Measurements from ENCODE around the gene ADD3.
"Not testable (repeated sequence)": the region's sequence is repeated elsewhere in the genome, so short reads cannot be mapped to it uniquely, and the experiment has no call there.

Gene ADD3

GRCh38 chr10:110107430-110107829 is 99.6 kb downstream of the ADD3 start:
- no peak for DNase-seq (ENCODE audit: low read depth, low spot score)

GRCh38 chr10:110107887-110108286 is 100.1 kb downstream of the ADD3 start:
- no peak for DNase-seq (ENCODE audit: low read depth, low spot score)

- no peak for DNase-seq (ENCODE audit: low read depth, low spot score)
Observed at GRCh38 chr10:110109511-110109910, 101.7 kb downstream of the ADD3 start.

- DNase-seq (ENCODE audit: low read depth, low spot score), result no peak
Observed at GRCh38 chr10:110110338-110110737, 102.6 kb downstream of the ADD3 start.

- no peak for DNase-seq (ENCODE audit: low read depth, low spot score)
Observed at GRCh38 chr10:110113670-110114337, 106.0 kb downstream of the ADD3 start.

- DNase-seq (ENCODE audit: low read depth, low spot score), result not testable (repeated sequence)
Observed at GRCh38 chr10:110114668-110115067, 106.9 kb downstream of the ADD3 start.

GRCh38 chr10:110115784-110116520 is 108.2 kb downstream of the ADD3 start:
- no peak for DNase-seq (ENCODE audit: low read depth, low spot score)

GRCh38 chr10:110118891-110119621 is 111.3 kb downstream of the ADD3 start:
- no peak for DNase-seq (ENCODE audit: low read depth, low spot score)

GRCh38 chr10:110123594-110123993 is 115.8 kb downstream of the ADD3 start:
- no peak for DNase-seq (ENCODE audit: low read depth, low spot score)

GRCh38 chr10:110129490-110129889 is 121.7 kb downstream of the ADD3 start:
- DNase-seq (ENCODE audit: low read depth, low spot score), result no peak

- DNase-seq (ENCODE audit: low read depth, low spot score), result no peak
Observed at GRCh38 chr10:110134917-110135316, 127.1 kb downstream of the ADD3 start.

GRCh38 chr10:110135836-110136235 is 128.1 kb downstream of the ADD3 start:
- DNase-seq (ENCODE audit: low read depth, low spot score), result not testable (repeated sequence)

- DNase-seq (ENCODE audit: low read depth, low spot score), result no peak
Observed at GRCh38 chr10:110137142-110137545, 129.4 kb downstream of the ADD3 start.

GRCh38 chr10:110138197-110138812 is 130.5 kb downstream of the ADD3 start:
- no peak for DNase-seq (ENCODE audit: low read depth, low spot score)

GRCh38 chr10:110141185-110141584 is 133.4 kb downstream of the ADD3 start:
- DNase-seq (ENCODE audit: low read depth, low spot score), result no peak

- no peak for DNase-seq (ENCODE audit: low read depth, low spot score)
Observed at GRCh38 chr10:110141871-110142635, 134.3 kb downstream of the ADD3 start.

- no peak for DNase-seq (ENCODE audit: low read depth, low spot score)
Observed at GRCh38 chr10:110142965-110143364, 135.2 kb downstream of the ADD3 start.

GRCh38 chr10:110144507-110144906 is 136.7 kb downstream of the ADD3 start:
- no peak for DNase-seq (ENCODE audit: low read depth, low spot score)

GRCh38 chr10:110147961-110148360 is 140.2 kb downstream of the ADD3 start:
- no peak for DNase-seq (ENCODE audit: low read depth, low spot score)

GRCh38 chr10:110149259-110149658 is 141.5 kb downstream of the ADD3 start:
- DNase-seq (ENCODE audit: low read depth, low spot score), result no peak

GRCh38 chr10:110150046-110150445 is 142.3 kb downstream of the ADD3 start:
- no peak for DNase-seq (ENCODE audit: low read depth, low spot score)
